SK-N-SH (cell line): ENCODE data around the gene FAM20C. TPM values are rescaled to one million over a fixed set of nuclear protein-coding genes. Genes with fewer than 3 reads are reported as not detected.

Experiments used
- CTCF ChIA-PET: fragments of 300-600, 350-600 bp; formaldehyde crosslinking; extraction: SDS; loops from one replicate; lab custom pipeline; 2021; lab: Yijun Ruan, JAX
- POLR2A ChIA-PET: fragments of 350-600 bp; sonication (Branson Sonifier 250); formaldehyde crosslinking; extraction: SDS; loops from one replicate; lab custom pipeline; 2020; ENCODE audit warnings: antibody characterized with exemption, inconsistent platforms; lab: Yijun Ruan, JAX
- DNase-seq: peaks from one replicate; pipeline ENCODE4 v3.0.0; 2012
- H2AFZ ChIP-seq: fragments of 200-600 bp; sonication (generic); 2 replicates; pipeline ENCODE4 v1.8.1; 2016; ENCODE audit warnings: antibody characterized with exemption, mild to moderate bottlenecking, low read depth
- H3F3A ChIP-seq: fragments of 200-600 bp; sonication (generic); replicated peaks from 2 replicates; pipeline ENCODE3; 2016; ENCODE audit warnings: antibody characterized with exemption, mild to moderate bottlenecking; ENCODE audit not compliant: insufficient read depth
- H3K27ac ChIP-seq, 2 experiments: fragments of 200-500 bp in 1 of 2; fragments of 200-600 bp in 1 of 2; sonication (Bioruptor generic) in 1 of 2; sonication (generic), shearing (Covaris generic) in 1 of 2; 2 replicates each; pipeline versions ENCODE4 v1.5.1 to v1.6.1; 2014 to 2016; ENCODE audit warnings: low read depth in 2 of 2, inconsistent platforms in 1 of 2, low read length in 1 of 2, mild to moderate bottlenecking in 1 of 2, mixed read lengths in 1 of 2
- H3K27me3 ChIP-seq: fragments of 200-600 bp; sonication (generic), shearing (Covaris generic); 2 replicates; pipeline ENCODE4 v1.6.1; 2016; ENCODE audit warnings: mixed run types; ENCODE audit not compliant: insufficient read depth
- H3K36me3 ChIP-seq, 2 experiments: fragments of 200-500 bp in 1 of 2; fragments of 200-600 bp in 1 of 2; sonication (Bioruptor generic) in 1 of 2; sonication (generic) in 1 of 2; replicated peaks in 1 of 2; 2 replicates each; pipeline versions ENCODE3 to v1.5.1; 2014 to 2016; ENCODE audit warnings: low read length in 1 of 2, mild to moderate bottlenecking in 1 of 2; ENCODE audit not compliant: insufficient read depth in 2 of 2, control insufficient read depth in 1 of 2
- H3K4me1 ChIP-seq, 2 experiments: fragments of 200-500 bp in 1 of 2; fragments of 200-600 bp in 1 of 2; sonication (Bioruptor generic) in 1 of 2; sonication (generic), shearing (Covaris generic) in 1 of 2; 2 replicates each; pipeline versions ENCODE4 v1.5.1 to v1.6.1; 2014 to 2016; ENCODE audit warnings: low read depth in 1 of 2, low read length in 1 of 2, mixed run types in 1 of 2; ENCODE audit not compliant: insufficient read depth in 2 of 2, control insufficient read depth in 1 of 2
- H3K4me2 ChIP-seq: fragments of 200-600 bp; sonication (generic), shearing (Covaris generic); 2 replicates; pipeline ENCODE4 v1.6.1; 2017; ENCODE audit warnings: mixed run types
- H3K4me3 ChIP-seq, 2 experiments: fragments of 200-500 bp in 1 of 2; fragments of 200-600 bp in 1 of 2; sonication (Bioruptor generic) in 1 of 2; sonication (generic), shearing (Covaris generic) in 1 of 2; 2 replicates each; pipeline versions ENCODE4 v1.5.1 to v1.8.1; 2014 to 2016; ENCODE audit warnings: low read depth in 2 of 2, inconsistent platforms in 1 of 2, low read length in 1 of 2, mild to moderate bottlenecking in 1 of 2, mixed read lengths in 1 of 2, moderate library complexity in 1 of 2
- H3K79me2 ChIP-seq: fragments of 200-600 bp; sonication (generic); 2 replicates; pipeline ENCODE4 v1.8.1; 2017; ENCODE audit warnings: mild to moderate bottlenecking; ENCODE audit not compliant: insufficient read depth
- H3K9ac ChIP-seq: fragments of 200-600 bp; sonication (generic); 2 replicates; pipeline ENCODE4 v1.6.1; 2017; ENCODE audit warnings: mixed run types
- H3K9me2 ChIP-seq: fragments of 200-600 bp; sonication (generic); 2 replicates; pipeline ENCODE4 v1.6.1; 2017; ENCODE audit warnings: mixed run types
- H3K9me3 ChIP-seq: fragments of 200-600 bp; sonication (generic); 2 replicates; pipeline ENCODE4 v1.6.1; 2017; ENCODE audit warnings: mixed run types, mild to moderate bottlenecking, moderate library complexity
- H4K20me1 ChIP-seq: fragments of 200-600 bp; sonication (generic); 2 replicates; pipeline ENCODE4 v1.6.1; 2017; ENCODE audit warnings: mild to moderate bottlenecking, mixed run types; ENCODE audit not compliant: insufficient read depth
- CHD2 ChIP-seq: fragments of 150-350 bp; IDR thresholded peaks from 2 replicates; pipeline ENCODE4 v1.6.1; 2018; ENCODE audit warnings: low read length; ENCODE audit not compliant: partially characterized antibody
- EZH2phosphoT487 ChIP-seq: fragments of 200-600 bp; sonication (generic); IDR thresholded peaks from 2 replicates; pipeline ENCODE4 v1.6.1; 2017; ENCODE audit warnings: low read depth, mixed run types, mild to moderate bottlenecking, antibody characterized with exemption, moderate library complexity, borderline replicate concordance
- FOXJ3 ChIP-seq: sonication (generic); formaldehyde crosslinking; IDR thresholded peaks from 2 replicates; pipeline ENCODE4 v1.5.1; 2020; ENCODE audit warnings: mild to moderate bottlenecking, missing genetic modification reagents
- FOXM1 ChIP-seq: IDR thresholded peaks from 2 replicates; pipeline ENCODE4 v1.4.0; 2012; ENCODE audit warnings: low read depth, mild to moderate bottlenecking
- GABPA ChIP-seq: IDR thresholded peaks from 2 replicates; pipeline ENCODE4 v1.4.0; 2012; ENCODE audit warnings: low read depth, mild to moderate bottlenecking
- MEF2A ChIP-seq: IDR thresholded peaks from 2 replicates; pipeline ENCODE4 v1.4.0; 2012; ENCODE audit warnings: low read depth, borderline replicate concordance
- RAD21 ChIP-seq: IDR thresholded peaks from 2 replicates; pipeline ENCODE4 v1.6.1; 2012; ENCODE audit warnings: mild to moderate bottlenecking, low read length
- RXRA ChIP-seq: IDR thresholded peaks from 2 replicates; pipeline ENCODE4 v1.4.0; 2012; ENCODE audit warnings: low read depth, mild to moderate bottlenecking, borderline replicate concordance
- SMC3 ChIP-seq: IDR thresholded peaks from 2 replicates; pipeline ENCODE4 v1.6.1; 2012; ENCODE audit warnings: low read depth, low read length, improper control_type of control experiment
- TCF12 ChIP-seq: IDR thresholded peaks from 2 replicates; pipeline ENCODE4 v1.4.0; 2012
- TEAD4 ChIP-seq: IDR thresholded peaks from 2 replicates; pipeline ENCODE4 v1.4.0; 2012; ENCODE audit warnings: mild to moderate bottlenecking, borderline replicate concordance; ENCODE audit not compliant: insufficient read depth
- WGBS: methylation state at CpG from one replicate; pipeline ENCODE4 v1.1.6; 2017; ENCODE audit warnings: low lambda C conversion rate; 5-methylcytosine and 5-hydroxymethylcytosine counted together
- polyA plus RNA-seq, 3 experiments: library from polyadenylated mRNA; depleted of rRNA; stranded (reverse); fragments of >200 nt; gene quantifications; 2 replicates each; pipeline ENCODE4 v1.2.3, GENCODE V29; 2012
- TF ChIP-seq, protein P1 (sequence below): IDR thresholded peaks from 2 replicates; pipeline ENCODE4; 2012
- TF ChIP-seq, protein P2 (sequence below): IDR thresholded peaks from 2 replicates; pipeline ENCODE4 v1.6.1; 2012; ENCODE audit warnings: mild to moderate bottlenecking, low read depth, low read length, moderate library complexity
- TF ChIP-seq, protein P3 (sequence below): fragments of 150-350 bp; IDR thresholded peaks from 2 replicates; pipeline ENCODE4 v1.6.1; 2016; ENCODE audit warnings: mild to moderate bottlenecking, low read depth, low read length
- TF ChIP-seq, protein P4 (sequence below): IDR thresholded peaks from 2 replicates; pipeline ENCODE4 v1.4.0; 2012; ENCODE audit warnings: low read depth

FAM20C gene
- polyA plus RNA-seq, 1 of the 3 experiments (the other 2 are of a cell fraction) = 12.7 TPM

DNA sequence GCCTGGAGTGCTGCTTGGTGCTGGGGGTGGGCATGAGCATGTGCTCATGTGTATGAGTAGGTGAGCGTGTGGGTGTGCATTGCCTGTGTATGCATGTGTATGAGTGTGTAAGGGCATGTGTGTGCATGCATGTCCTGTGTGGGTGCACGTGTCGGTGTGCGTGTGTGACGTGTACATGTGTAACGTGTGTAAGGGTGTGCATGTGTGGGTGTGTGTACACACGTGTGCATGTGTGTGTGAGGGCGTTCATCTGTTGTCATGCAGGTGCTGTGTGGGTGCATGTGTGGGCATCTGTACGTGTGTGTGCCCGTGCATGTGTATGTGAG is 30.3 kb downstream of the FAM20C start:
- Histone ChIP-seq H3K4me2 (no peak overlapping the region), H3K9me3 (no peaks in the 10 kb centered on the region), H3K4me3 (no peak overlapping the region), H4K20me1 (0 out of 2 replicates have a peak, but pooled peaks cover 6% of the 10 kb centered on the region), H3K9ac (no peak overlapping the region), H3K36me3 (no peaks in the 10 kb centered on the region), H3K9me2 (no peaks in the 10 kb centered on the region), H3K27ac (no peak overlapping the region), H3K4me1 (peaks cover 0 to 2% of the 10 kb centered on the region in 2 experiments; a peak in 2 of 4 replicates), H3K79me2 (no peaks in the 10 kb centered on the region), H2AFZ (no peak overlapping the region), H3K27me3 (no peaks in the 10 kb centered on the region), H3F3A (no peaks in the 10 kb centered on the region)
- ChIA-PET POLR2A (no interaction called here), CTCF (no interaction called here)
- DNase-seq = no peak
- TF ChIP-seq GABPA (no peak), MEF2A (no peak), FOXJ3 (CRISPR knock-in tag) (no peak), EZH2phosphoT487 (no peak), FOXM1 (no peak)
- TF ChIP-seq, protein P1, sequence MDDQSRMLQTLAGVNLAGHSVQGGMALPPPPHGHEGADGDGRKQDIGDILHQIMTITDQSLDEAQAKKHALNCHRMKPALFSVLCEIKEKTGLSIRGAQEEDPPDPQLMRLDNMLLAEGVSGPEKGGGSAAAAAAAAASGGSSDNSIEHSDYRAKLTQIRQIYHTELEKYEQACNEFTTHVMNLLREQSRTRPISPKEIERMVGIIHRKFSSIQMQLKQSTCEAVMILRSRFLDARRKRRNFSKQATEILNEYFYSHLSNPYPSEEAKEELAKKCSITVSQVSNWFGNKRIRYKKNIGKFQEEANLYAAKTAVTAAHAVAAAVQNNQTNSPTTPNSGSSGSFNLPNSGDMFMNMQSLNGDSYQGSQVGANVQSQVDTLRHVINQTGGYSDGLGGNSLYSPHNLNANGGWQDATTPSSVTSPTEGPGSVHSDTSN = no peak
- 80% methylated on average over 10 of the region's 10 CpGs for WGBS

DNA sequence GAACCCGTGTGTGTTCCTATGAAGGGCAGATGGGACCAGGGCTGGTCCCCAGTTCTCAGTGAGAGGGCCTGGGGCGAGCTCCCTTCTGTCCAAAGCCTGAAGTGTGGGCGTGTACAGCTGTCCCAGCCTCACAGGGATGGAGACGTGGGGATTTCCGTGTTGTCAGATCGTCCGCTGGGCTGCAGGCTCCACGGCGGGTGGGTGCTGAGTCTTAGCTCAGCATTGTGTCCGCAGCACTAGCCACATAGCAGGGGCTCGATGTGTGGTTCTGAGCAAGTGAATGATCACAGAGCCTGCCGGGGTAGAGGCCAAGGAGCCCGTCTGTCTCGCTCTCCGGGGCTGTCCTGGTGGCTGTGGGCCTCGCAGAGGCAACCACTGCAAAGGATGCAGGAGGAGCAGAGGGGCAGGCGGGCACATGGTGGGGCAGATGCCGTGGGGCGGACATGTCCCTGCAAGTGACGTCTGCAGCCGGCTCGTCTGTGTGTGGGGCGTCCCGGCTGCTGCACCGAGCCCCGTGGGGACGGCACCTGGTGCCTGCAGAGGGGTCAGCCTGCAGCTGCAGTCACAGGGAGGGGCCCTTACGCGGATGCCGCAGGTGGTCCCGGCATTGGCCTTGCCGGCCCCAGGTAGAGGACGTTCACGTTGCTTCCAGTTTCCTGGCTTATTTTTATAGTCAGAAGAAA is 30.9 kb downstream of the FAM20C start:
- Histone ChIP-seq H3K4me1 (peaks cover 0 to 2% of the 10 kb centered on the region in 2 experiments; a peak in 2 of 4 replicates), H3K36me3 (no peaks in the 10 kb centered on the region), H2AFZ (no peak overlapping the region), H3K27me3 (no peaks in the 10 kb centered on the region), H3K27ac (no peak overlapping the region), H3K9ac (no peak overlapping the region), H3K9me3 (no peaks in the 10 kb centered on the region), H3F3A (no peaks in the 10 kb centered on the region), H3K79me2 (no peaks in the 10 kb centered on the region), H3K4me3 (no peak overlapping the region), H4K20me1 (0 out of 2 replicates have a peak, but pooled peaks cover 6% of the 10 kb centered on the region), H3K9me2 (no peaks in the 10 kb centered on the region), H3K4me2 (no peak overlapping the region)
- no peak for TF ChIP-seq TCF12
- TF ChIP-seq, protein P2, sequence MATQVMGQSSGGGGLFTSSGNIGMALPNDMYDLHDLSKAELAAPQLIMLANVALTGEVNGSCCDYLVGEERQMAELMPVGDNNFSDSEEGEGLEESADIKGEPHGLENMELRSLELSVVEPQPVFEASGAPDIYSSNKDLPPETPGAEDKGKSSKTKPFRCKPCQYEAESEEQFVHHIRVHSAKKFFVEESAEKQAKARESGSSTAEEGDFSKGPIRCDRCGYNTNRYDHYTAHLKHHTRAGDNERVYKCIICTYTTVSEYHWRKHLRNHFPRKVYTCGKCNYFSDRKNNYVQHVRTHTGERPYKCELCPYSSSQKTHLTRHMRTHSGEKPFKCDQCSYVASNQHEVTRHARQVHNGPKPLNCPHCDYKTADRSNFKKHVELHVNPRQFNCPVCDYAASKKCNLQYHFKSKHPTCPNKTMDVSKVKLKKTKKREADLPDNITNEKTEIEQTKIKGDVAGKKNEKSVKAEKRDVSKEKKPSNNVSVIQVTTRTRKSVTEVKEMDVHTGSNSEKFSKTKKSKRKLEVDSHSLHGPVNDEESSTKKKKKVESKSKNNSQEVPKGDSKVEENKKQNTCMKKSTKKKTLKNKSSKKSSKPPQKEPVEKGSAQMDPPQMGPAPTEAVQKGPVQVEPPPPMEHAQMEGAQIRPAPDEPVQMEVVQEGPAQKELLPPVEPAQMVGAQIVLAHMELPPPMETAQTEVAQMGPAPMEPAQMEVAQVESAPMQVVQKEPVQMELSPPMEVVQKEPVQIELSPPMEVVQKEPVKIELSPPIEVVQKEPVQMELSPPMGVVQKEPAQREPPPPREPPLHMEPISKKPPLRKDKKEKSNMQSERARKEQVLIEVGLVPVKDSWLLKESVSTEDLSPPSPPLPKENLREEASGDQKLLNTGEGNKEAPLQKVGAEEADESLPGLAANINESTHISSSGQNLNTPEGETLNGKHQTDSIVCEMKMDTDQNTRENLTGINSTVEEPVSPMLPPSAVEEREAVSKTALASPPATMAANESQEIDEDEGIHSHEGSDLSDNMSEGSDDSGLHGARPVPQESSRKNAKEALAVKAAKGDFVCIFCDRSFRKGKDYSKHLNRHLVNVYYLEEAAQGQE = no peak
- TF ChIP-seq MEF2A = no peak
- no peak for TF ChIP-seq CHD2
- no peak for TF ChIP-seq TEAD4
- TF ChIP-seq, protein P3, sequence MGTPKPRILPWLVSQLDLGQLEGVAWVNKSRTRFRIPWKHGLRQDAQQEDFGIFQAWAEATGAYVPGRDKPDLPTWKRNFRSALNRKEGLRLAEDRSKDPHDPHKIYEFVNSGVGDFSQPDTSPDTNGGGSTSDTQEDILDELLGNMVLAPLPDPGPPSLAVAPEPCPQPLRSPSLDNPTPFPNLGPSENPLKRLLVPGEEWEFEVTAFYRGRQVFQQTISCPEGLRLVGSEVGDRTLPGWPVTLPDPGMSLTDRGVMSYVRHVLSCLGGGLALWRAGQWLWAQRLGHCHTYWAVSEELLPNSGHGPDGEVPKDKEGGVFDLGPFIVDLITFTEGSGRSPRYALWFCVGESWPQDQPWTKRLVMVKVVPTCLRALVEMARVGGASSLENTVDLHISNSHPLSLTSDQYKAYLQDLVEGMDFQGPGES = no peak
- TF ChIP-seq, protein P4, sequence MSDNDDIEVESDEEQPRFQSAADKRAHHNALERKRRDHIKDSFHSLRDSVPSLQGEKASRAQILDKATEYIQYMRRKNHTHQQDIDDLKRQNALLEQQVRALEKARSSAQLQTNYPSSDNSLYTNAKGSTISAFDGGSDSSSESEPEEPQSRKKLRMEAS = no peak
- TF ChIP-seq EZH2phosphoT487 = no peak
- no peak for TF ChIP-seq SMC3
- no peak for TF ChIP-seq GABPA
- TF ChIP-seq RXRA = no peak
- TF ChIP-seq RAD21 = no peak
- 86% methylated on average over 21 of the region's 34 CpGs for WGBS
- no peak for DNase-seq
- CTCF ChIA-PET = no interaction called here
- POLR2A ChIA-PET = no interaction called here
